ENCODE measurements around the gene RBBP8NL. TPM values are rescaled to one million over a fixed set of nuclear protein-coding genes. Genes with fewer than 3 reads are reported as not detected.

RBBP8NL gene
- total and polyA plus RNA-seq, 2 of the 8 experiments (the other 6 are each of a cell fraction or from before 2014, with no cell fraction given): 0.43 to 0.48 TPM

- no peaks in the 10 kb centered on the region for H3K79me1 ChIP-seq (ENCODE audit: low read depth, low read length)
- peak overlapping the region; percentile 9; the same call in 1 of the 2 replicates for H2BK15ac ChIP-seq (ENCODE audit: low read length)
- no peak overlapping the region; the same call in 1 of the 2 replicates for H2AK5ac ChIP-seq (ENCODE audit: low read depth, low read length)
- H3K4ac ChIP-seq (replicated peaks; ENCODE audit: insufficient read length, low read depth, low read length): no peak overlapping the region
- no peaks in the 10 kb centered on the region for H3K36me3 ChIP-seq (ENCODE audit: control insufficient read depth in 2 of 4, insufficient read depth in 4 of 4, low read length in 3 of 4)
- WGBS, 2 experiments (ENCODE audit: extremely low coverage in 1 of 2, insufficient coverage in 1 of 2, insufficient read length in 1 of 2, insufficient replicate concordance in 2 of 2, low coverage in 1 of 2, low lambda C conversion rate in 2 of 2, missing lambda C conversion rate in 1 of 2): 93% methylated on average over 15 of the region's 15 CpGs; no CpG with 5 or more reads in 1 of the 2 experiments
- no peak overlapping the region; the same call in 1 of the 2 replicates for H4K8ac ChIP-seq (ENCODE audit: extremely low read depth, insufficient read depth, low read length)
- no peak overlapping the region for H3K56ac ChIP-seq (replicated peaks; ENCODE audit: insufficient read length, low read depth, low read length)
- H3K23ac ChIP-seq (ENCODE audit: insufficient read length): no peak overlapping the region
- H2BK12ac ChIP-seq (ENCODE audit: low read depth, low read length): 0 out of 2 replicates have a peak overlapping the region, but pooled peaks have one; percentile 2
- 0 out of 2 replicates have a peak overlapping the region, but pooled peaks have one; percentile 35 for H2BK20ac ChIP-seq (ENCODE audit: low read length)
- FAIRE-seq (no peak), DNase-seq (ENCODE audit: low read depth in 1 of 2, low spot score in 2 of 2) (no peak)
- H3K79me2 ChIP-seq (ENCODE audit: control insufficient read depth in 1 of 2, insufficient read depth in 2 of 2, low read length in 2 of 2): no peaks in the 10 kb centered on the region; a peak in 1 of 4 replicates
- peaks cover 0 to 8% (median 1%) of the 10 kb centered on the region in 4 experiments; a peak in 2 of 7 replicates for H3K27me3 ChIP-seq (replicated peaks in 1 of 4; ENCODE audit: control insufficient read depth in 3 of 4, extremely low read depth in 1 of 4, insufficient read depth in 3 of 4, low read length in 3 of 4)
- H3K4me1 ChIP-seq (replicated peaks in 1 of 4; ENCODE audit: control insufficient read depth in 3 of 4, insufficient read depth in 4 of 4, low read length in 3 of 4): peaks cover 0 to 26% (median 8%) of the 10 kb centered on the region in 4 experiments; a peak in 6 of 7 replicates
- CTCF ChIA-PET (ENCODE audit: partially characterized antibody): interaction anchor here (1.0 to 4.6 kb wide), 3 partner anchors 15 to 86 kb away, joined by 3 to 48 read pairs (median 4); no protein-coding TSS in a partner anchor
- 0 out of 8 replicates have a peak overlapping the region, but pooled peaks of 1 of the 4 experiments have one; percentile 56 for H3K4me3 ChIP-seq (ENCODE audit: extremely low read depth in 1 of 4, insufficient read depth in 2 of 4, low read depth in 3 of 4, low read length in 4 of 4)
- no peak overlapping the region for H2BK120ac ChIP-seq (replicated peaks; ENCODE audit: low read depth, low read length)
- no peak overlapping the region for H3K27ac ChIP-seq (ENCODE audit: low read depth, low read length)
- no peaks in the 10 kb centered on the region; the same call in 1 of the 2 replicates for H3K23me2 ChIP-seq (ENCODE audit: low read depth, low read length)
- no peak overlapping the region for H4K5ac ChIP-seq (ENCODE audit: insufficient read length, low read depth, low read length)
- no peak overlapping the region for H3K14ac ChIP-seq (ENCODE audit: insufficient read length)
- H4K91ac ChIP-seq (replicated peaks; ENCODE audit: insufficient read length, low read length): no peak overlapping the region
- no peak overlapping the region for H2AFZ ChIP-seq (ENCODE audit: low read length)
- peak overlapping the region in 1 of 2 experiments; percentile 38; a peak in 1 of 4 replicates for H3K4me2 ChIP-seq (ENCODE audit: insufficient read depth in 1 of 2, low read depth in 2 of 2, low read length in 2 of 2)
- H3K9me3 ChIP-seq (ENCODE audit: insufficient read depth in 2 of 2, low read depth in 1 of 2, low read length in 1 of 2): no peaks in the 10 kb centered on the region
- POLR2A ChIA-PET (ENCODE audit: partially characterized antibody): interaction anchor here (0.8 to 4.0 kb wide), 3 partner anchors 15 to 39 kb away, joined by 3 to 25 read pairs (median 3); no protein-coding TSS in a partner anchor
- peaks cover 0 to 20% of the 10 kb centered on the region in 2 experiments for H4K20me1 ChIP-seq (replicated peaks in 1 of 2; ENCODE audit: control insufficient read depth in 1 of 2, insufficient read depth in 2 of 2, low read length in 2 of 2)
- H3K9ac ChIP-seq (replicated peaks in 1 of 4; ENCODE audit: extremely low read depth in 1 of 4, low read depth in 3 of 4, low read length in 3 of 4): no peak overlapping the region
- H3K18ac ChIP-seq (ENCODE audit: extremely low read depth, low read length): no peak overlapping the region
- H2BK5ac ChIP-seq (ENCODE audit: low read depth, low read length): no peak overlapping the region
- TF ChIP-seq TEAD4 (IDR thresholded peaks at IDR 0.05; ENCODE audit: low read depth, low read length) (no peak), SP1 (IDR thresholded peaks at IDR 0.05; ENCODE audit: low read depth, low read length) (no peak), SIRT6 (IDR thresholded peaks at IDR 0.05; ENCODE audit: low read length) (no peak), SIX5 (IDR thresholded peaks at IDR 0.05; ENCODE audit: low read depth, low read length) (no peak), MAFK (IDR thresholded peaks at IDR 0.05; ENCODE audit: low read depth, low read length) (no peak), SAP30 (IDR thresholded peaks at IDR 0.05; ENCODE audit: insufficient read depth, insufficient replicate concordance, low read length) (no peak), TBP (IDR thresholded peaks at IDR 0.05; ENCODE audit: low read depth, low read length) (no peak), CTCF (IDR thresholded peaks at IDR 0.05; ENCODE audit: control extremely low read depth in 1 of 3, insufficient read depth in 1 of 3, low read depth in 1 of 3, low read length in 3 of 3) (no peak), POLR2A (IDR thresholded peaks at IDR 0.05; ENCODE audit: control extremely low read depth in 1 of 2, low read depth in 2 of 2, low read length in 2 of 2) (no peak), CHD1 (IDR thresholded peaks at IDR 0.05; ENCODE audit: low read depth, low read length) (no peak)
Observed at GRCh38 chr20:62408055-62408454, 19.3 kb downstream of the RBBP8NL start.

Data from H1 (cell line).